B cell (primary cell): ENCODE data around the gene NGDN. TPM values are rescaled to one million over a fixed set of nuclear protein-coding genes. Genes with fewer than 3 reads are reported as not detected.

ENCODE experiments used
- ATAC-seq: fragments of 200-7000 bp; cut with Tn5 transposase; one replicate; pipeline ENCODE4 v1.10.0; 2021; ENCODE audit warnings: low read depth, mild to moderate bottlenecking, moderate number of reproducible peaks, moderate library complexity
- CTCF ChIA-PET: fragments of 350-600 bp; sonication (Branson Sonifier 250); formaldehyde crosslinking; loops from one replicate; lab custom pipeline; 2021; ENCODE audit warnings: antibody characterized with exemption, inconsistent platforms; lab: Charles Lee
- POLR2A ChIA-PET: fragments of 350-600 bp; sonication (Branson Sonifier 250); formaldehyde crosslinking; loops from one replicate; lab custom pipeline; 2021; ENCODE audit warnings: antibody characterized with exemption; lab: Charles Lee
- DNase-seq: peaks from one replicate; pipeline ENCODE4 v3.0.0; 2013
- H2AFZ ChIP-seq: 2 replicates; pipeline ENCODE4 v1.6.1; 2012; ENCODE audit warnings: mild to moderate bottlenecking, low read depth, low read length; ENCODE audit not compliant: insufficient read depth, poor library complexity, severe bottlenecking
- H3K27ac ChIP-seq, 2 donors: 1 replicate in 1 of 2; 2 replicates in 1 of 2; pipeline ENCODE4 v1.5.1; 2012 to 2013; ENCODE audit warnings: low read length in 2 of 2, mild to moderate bottlenecking in 2 of 2, moderate library complexity in 1 of 2
- H3K27me3 ChIP-seq, 4 experiments: fragments of 200-600 bp in 1 of 4; sonication (generic) in 1 of 4; replicated peaks in 1 of 4; 1 replicate in 2 of 4; 2 replicates in 2 of 4; pipeline versions ENCODE4 v1.6.1 to v1.7.0; 2013 to 2016; ENCODE audit warnings: low read length in 3 of 4, mild to moderate bottlenecking in 2 of 4, mixed read lengths in 1 of 4, moderate library complexity in 1 of 4; ENCODE audit not compliant: insufficient read depth in 4 of 4, control insufficient read depth in 3 of 4; ENCODE audit errors: control extremely low read depth in 1 of 4
- H3K36me3 ChIP-seq, 2 experiments: replicated peaks in 1 of 2; 1 replicate in 1 of 2; 2 replicates in 1 of 2; pipeline versions ENCODE4 v1.6.1 to v1.7.1; 2013; ENCODE audit warnings: low read length in 1 of 2; ENCODE audit not compliant: insufficient read depth in 2 of 2, control insufficient read depth in 1 of 2; ENCODE audit errors: control extremely low read depth in 1 of 2, extremely low read depth in 1 of 2
- H3K4me1 ChIP-seq, 2 donors: fragments of 200-600 bp in 1 of 2; sonication (generic) in 1 of 2; 1 replicate in 1 of 2; 2 replicates in 1 of 2; pipeline versions ENCODE4 v1.5.1 to v1.6.1; 2013 to 2017; ENCODE audit warnings: low read length in 2 of 2; ENCODE audit not compliant: control insufficient read depth in 2 of 2, insufficient read depth in 2 of 2
- H3K4me2 ChIP-seq: replicated peaks from 2 replicates; pipeline ENCODE3; 2012; ENCODE audit warnings: mild to moderate bottlenecking, low read depth, low read length; ENCODE audit not compliant: poor library complexity, severe bottlenecking
- H3K4me3 ChIP-seq, 5 experiments: fragments of 200-600 bp in 1 of 5; sonication (generic) in 1 of 5; 1 replicate in 3 of 5; 2 replicates in 2 of 5; pipeline versions ENCODE4 v1.5.1 to v1.7.0; 2011 to 2016; ENCODE audit warnings: low read length in 4 of 5, mild to moderate bottlenecking in 4 of 5, low read depth in 2 of 5, control low read depth in 1 of 5, moderate library complexity in 1 of 5; ENCODE audit not compliant: insufficient read depth in 1 of 5; ENCODE audit errors: control extremely low read depth in 1 of 5, extremely low read depth in 1 of 5
- H3K79me2 ChIP-seq: fragments of 200-600 bp; sonication (generic); one replicate; pipeline ENCODE4 v1.6.0; 2016; ENCODE audit warnings: low read length; ENCODE audit not compliant: control insufficient read depth, insufficient read depth
- H3K9ac ChIP-seq: fragments of 200-600 bp; sonication (generic); 2 replicates; pipeline ENCODE4 v1.6.1; 2017; ENCODE audit warnings: mild to moderate bottlenecking, low read length, moderate library complexity
- H3K9me3 ChIP-seq, 3 donors: one replicate each; pipeline versions ENCODE4 v1.6.1 to v1.7.1; 2013; ENCODE audit warnings: low read length in 2 of 3; ENCODE audit not compliant: control insufficient read depth in 2 of 3, insufficient read depth in 1 of 3; ENCODE audit errors: control extremely low read depth in 1 of 3
- H4K20me1 ChIP-seq: 2 replicates; pipeline ENCODE4 v1.6.0; 2012; ENCODE audit warnings: mild to moderate bottlenecking, low read length; ENCODE audit not compliant: insufficient read depth, control insufficient read depth, poor library complexity, severe bottlenecking
- H3K27ac Mint-ChIP-seq: one replicate; pipeline ENCODE4 v1.8.0; 2021; ENCODE audit warnings: mixed read lengths
- H3K27me3 Mint-ChIP-seq: one replicate; pipeline ENCODE4 v1.8.0; 2021; ENCODE audit warnings: mixed read lengths
- H3K4me1 Mint-ChIP-seq: one replicate; pipeline ENCODE4 v1.8.0; 2021; ENCODE audit warnings: mixed read lengths
- H3K4me3 Mint-ChIP-seq: one replicate; pipeline ENCODE4 v1.8.0; 2021; ENCODE audit warnings: mixed read lengths
- H3K9me3 Mint-ChIP-seq: one replicate; pipeline ENCODE4 v1.8.0; 2022; ENCODE audit warnings: mixed read lengths; ENCODE audit not compliant: insufficient read depth
- EZH2 ChIP-seq: IDR thresholded peaks from 2 replicates; pipeline ENCODE4 v1.6.1; 2012; ENCODE audit warnings: borderline replicate concordance, low read depth, mild to moderate bottlenecking, moderate library complexity, low read length; ENCODE audit not compliant: insufficient read depth, poor library complexity, severe bottlenecking
- WGBS: methylation state at CpG from one replicate; pipeline ENCODE4 v1.1.5; 2013; ENCODE audit warnings: missing lambda C conversion rate; ENCODE audit not compliant: insufficient coverage; 5-methylcytosine and 5-hydroxymethylcytosine counted together
- intact Hi-C: fragments of 100-400 bp; cut with micrococcal nuclease; formaldehyde crosslinking; loops from one replicate; pipeline ENCODE4 v1.10.0; 2022
- polyA plus RNA-seq: library from polyadenylated mRNA; depleted of rRNA; stranded (reverse); fragments of >200 nt; gene quantifications from 2 replicates; pipeline ENCODE4 v1.2.3, GENCODE V29; 2012
- total RNA-seq, 2 donors: library from RNA; stranded (reverse); fragments of 120-200 nt in 1 of 2; gene quantifications; 1 replicate in 1 of 2; 2 replicates in 1 of 2; pipeline versions ENCODE4 v1.2.3 to v1.2.4, GENCODE V29; 2013 to 2022
- TF ChIP-seq, protein P1 (sequence below): fragments of 200-600 bp; IDR thresholded peaks from one replicate; pipeline ENCODE4 v1.8.0; 2022; ENCODE audit warnings: antibody characterized with exemption, mild to moderate bottlenecking

NGDN gene
- total and polyA plus RNA-seq, 2 donors (not counting 1 experiment from before 2014, with no cell fraction given), result 66.7 to 81.8 TPM

DNA sequence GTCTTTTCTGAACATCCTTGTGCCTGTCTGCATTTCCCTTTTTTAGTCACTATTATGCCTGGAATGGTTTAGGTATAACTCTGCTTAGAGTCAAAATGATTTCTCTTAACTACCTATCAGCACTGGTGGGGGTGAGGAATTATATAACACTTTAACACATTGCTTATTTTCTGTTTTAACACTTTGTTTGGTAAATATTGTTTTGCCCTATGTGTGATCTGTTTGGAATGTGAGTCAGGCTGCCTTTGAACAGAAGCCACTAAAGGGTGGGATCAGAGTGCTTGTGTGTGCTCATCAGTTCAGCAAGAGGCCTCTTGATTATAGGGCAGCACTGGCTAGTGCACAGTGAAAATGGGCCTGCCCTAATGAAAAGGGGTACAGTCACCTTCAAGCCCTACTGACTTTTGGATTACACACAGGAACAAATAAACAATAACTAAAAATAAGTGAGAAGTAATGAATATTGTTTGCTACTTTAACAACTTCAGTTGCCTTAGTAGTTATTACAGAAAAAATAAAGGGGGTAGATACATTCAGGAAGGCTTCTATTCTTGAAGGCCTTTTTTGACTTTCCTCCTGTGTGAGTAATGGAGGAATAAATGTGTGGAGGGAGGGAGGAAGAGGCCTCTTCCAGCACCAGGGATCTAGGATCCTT is 23.2 kb downstream of the NGDN start:
- H3K4me3 Mint-ChIP-seq, result no peak overlapping the region

DNA sequence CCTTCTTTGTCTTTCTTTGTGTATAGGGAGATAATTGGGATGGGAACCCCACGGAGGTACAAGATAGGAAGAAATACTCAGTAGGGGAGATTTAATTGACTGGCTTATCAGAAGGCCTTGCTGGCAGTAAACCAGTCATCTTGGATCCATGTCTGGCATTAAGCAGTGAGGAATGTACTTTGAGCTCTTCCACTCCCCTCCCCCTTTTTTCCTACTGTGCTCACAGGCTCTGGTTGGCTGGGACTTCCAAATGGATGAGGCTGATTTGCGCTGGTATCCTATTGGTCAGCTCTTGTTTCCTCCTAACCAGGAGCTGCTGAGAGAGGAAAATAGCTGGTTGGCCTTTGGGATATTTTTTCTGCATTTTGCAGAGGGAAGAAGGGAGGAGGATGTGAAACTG is 24.7 kb downstream of the NGDN start:
- ChIA-PET POLR2A (no interaction called here), CTCF (interaction anchor here (0.6 to 1.4 kb wide), 5 partner anchors 9 to 172 kb away, joined by 3 to 9 read pairs (median 4); no protein-coding TSS in a partner anchor)
- Mint-ChIP-seq H3K4me1 (no peaks in the 10 kb centered on the region), H3K27ac (no peak overlapping the region), H3K4me3 (no peak overlapping the region), H3K9me3 (no peaks in the 10 kb centered on the region), H3K27me3 (no peaks in the 10 kb centered on the region)
- no CpG with 5 or more reads among the region's 2 CpGs for WGBS
- H3K79me2 ChIP-seq, result no peaks in the 10 kb centered on the region
- H3K4me3 ChIP-seq, result no peak overlapping the region
- peaks cover 0 to 2% of the 10 kb centered on the region in 2 experiments for H3K36me3 ChIP-seq
- H3K27me3 ChIP-seq, result no peaks in the 10 kb centered on the region
- TF ChIP-seq, protein P1, sequence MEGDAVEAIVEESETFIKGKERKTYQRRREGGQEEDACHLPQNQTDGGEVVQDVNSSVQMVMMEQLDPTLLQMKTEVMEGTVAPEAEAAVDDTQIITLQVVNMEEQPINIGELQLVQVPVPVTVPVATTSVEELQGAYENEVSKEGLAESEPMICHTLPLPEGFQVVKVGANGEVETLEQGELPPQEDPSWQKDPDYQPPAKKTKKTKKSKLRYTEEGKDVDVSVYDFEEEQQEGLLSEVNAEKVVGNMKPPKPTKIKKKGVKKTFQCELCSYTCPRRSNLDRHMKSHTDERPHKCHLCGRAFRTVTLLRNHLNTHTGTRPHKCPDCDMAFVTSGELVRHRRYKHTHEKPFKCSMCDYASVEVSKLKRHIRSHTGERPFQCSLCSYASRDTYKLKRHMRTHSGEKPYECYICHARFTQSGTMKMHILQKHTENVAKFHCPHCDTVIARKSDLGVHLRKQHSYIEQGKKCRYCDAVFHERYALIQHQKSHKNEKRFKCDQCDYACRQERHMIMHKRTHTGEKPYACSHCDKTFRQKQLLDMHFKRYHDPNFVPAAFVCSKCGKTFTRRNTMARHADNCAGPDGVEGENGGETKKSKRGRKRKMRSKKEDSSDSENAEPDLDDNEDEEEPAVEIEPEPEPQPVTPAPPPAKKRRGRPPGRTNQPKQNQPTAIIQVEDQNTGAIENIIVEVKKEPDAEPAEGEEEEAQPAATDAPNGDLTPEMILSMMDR, result no peak
- no peak for TF ChIP-seq EZH2
- no peak overlapping the region for H3K4me2 ChIP-seq
- H3K9ac ChIP-seq, result no peak overlapping the region
- H2AFZ ChIP-seq, result no peak overlapping the region
- intact Hi-C loops, result no loop called here
- H4K20me1 ChIP-seq, result no peaks in the 10 kb centered on the region
- no peak for ATAC-seq
- DNase-seq, result no peak
- no peak overlapping the region for H3K27ac ChIP-seq
- no peaks in the 10 kb centered on the region for H3K9me3 ChIP-seq
- H3K4me1 ChIP-seq, result no peaks in the 10 kb centered on the region

More for the DNA sequence above, 23.2 kb downstream of the NGDN start:
- Mint-ChIP-seq H3K9me3 (no peaks in the 10 kb centered on the region), H3K27ac (no peak overlapping the region), H3K4me1 (no peaks in the 10 kb centered on the region), H3K27me3 (no peaks in the 10 kb centered on the region)
- no peak overlapping the region for H3K4me2 ChIP-seq
- ChIA-PET POLR2A (no interaction called here), CTCF (interaction anchor here (0.8 kb wide), 1 partner anchor 14 kb away, joined by 3 read pairs; no protein-coding TSS in a partner anchor)
- H3K27ac ChIP-seq, result no peak overlapping the region
- no peaks in the 10 kb centered on the region for H3K79me2 ChIP-seq
- H3K4me1 ChIP-seq, result no peaks in the 10 kb centered on the region
- H3K27me3 ChIP-seq, result no peaks in the 10 kb centered on the region
- H4K20me1 ChIP-seq, result no peaks in the 10 kb centered on the region
- H3K4me3 ChIP-seq, result no peak overlapping the region
- H3K9me3 ChIP-seq, result no peaks in the 10 kb centered on the region
- H3K36me3 ChIP-seq, result peaks cover 0 to 6% of the 10 kb centered on the region in 2 experiments
- no peak for DNase-seq
- H3K9ac ChIP-seq, result no peak overlapping the region
- no peak overlapping the region for H2AFZ ChIP-seq
- TF ChIP-seq, protein P1, result no peak
- TF ChIP-seq EZH2, result no peak
- intact Hi-C loops, result no loop called here
- ATAC-seq, result no peak
